NCI-H187 treated with DMSO at 0.1 percent for 48 hours (cell line): ENCODE data around the gene RAB3A.

Experiments used
- DNase-seq: peaks from one replicate; lab custom pipeline; 2025; lab: John Stamatoyannopoulos, UW

Gene RAB3A

GRCh38 chr19:18150776-18151624 lies 52.8 kb downstream of the RAB3A start:
- DNase-seq: no peak

- DNase-seq: no peak
Observed at GRCh38 chr19:18149596-18149975, 54.3 kb downstream of the RAB3A start.

DNA sequence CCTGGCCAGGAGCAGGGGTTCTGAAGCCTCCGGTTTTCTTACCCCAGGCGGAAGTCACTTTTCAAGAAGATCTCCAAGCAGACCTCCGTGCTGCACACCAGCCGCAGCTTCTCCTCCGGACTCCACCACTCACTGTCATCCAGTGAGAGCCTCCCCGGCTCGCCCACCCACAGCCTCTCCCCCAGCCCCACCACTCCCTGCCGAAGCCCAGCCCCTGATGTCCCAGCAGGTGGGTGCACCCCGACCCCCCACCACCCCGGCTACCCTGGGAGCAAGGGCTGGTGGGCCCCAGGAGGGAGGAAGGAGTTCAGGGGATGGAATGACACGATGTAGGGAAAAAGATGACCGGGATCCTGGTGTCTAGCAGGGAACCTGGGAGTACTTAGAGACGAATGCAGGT lies 56.4 kb downstream of the RAB3A start:
- no peak for DNase-seq
